Measurements from ENCODE around the gene PEAR1. TPM values are rescaled to one million over a fixed set of nuclear protein-coding genes. Genes with fewer than 3 reads are reported as not detected.
"Not testable (repeated sequence)": the region's sequence is repeated elsewhere in the genome, so short reads cannot be mapped to it uniquely, and the experiment has no call there.

The PEAR1 gene
- total RNA-seq, 1 donor, result 17.0 TPM

- no peak for TF ChIP-seq CTCF (IDR thresholded peaks at IDR 0.05; ENCODE audit: extremely low read depth, low read depth, low read length)
- Histone ChIP-seq H3K27ac (ENCODE audit: low read depth, low read length) (no peak overlapping the region), H3K27me3 (ENCODE audit: insufficient read depth, low read length) (peaks cover 50% of the 10 kb centered on the region), H3K4me2 (ENCODE audit: insufficient read depth, low read length) (no peak overlapping the region), H3K36me3 (ENCODE audit: insufficient read depth, low read length) (no peaks in the 10 kb centered on the region), H3K4me1 (ENCODE audit: insufficient read depth, low read length) (peaks cover 8% of the 10 kb centered on the region), H2AFZ (ENCODE audit: low read length) (no peak overlapping the region), H3K9me3 (ENCODE audit: low read depth, low read length) (no peaks in the 10 kb centered on the region), H4K20me1 (ENCODE audit: insufficient read depth, low read length) (no peaks in the 10 kb centered on the region), H3K4me3 (ENCODE audit: insufficient read depth, low read length) (no peak overlapping the region), H3K79me2 (ENCODE audit: insufficient read depth, low read length) (no peaks in the 10 kb centered on the region)
- DNase-seq (ENCODE audit: insufficient read length, low spot score, missing footprints), result peak; percentile 68
These were observed 31.9 kb downstream of the PEAR1 start for GRCh38 chr1:156925154-156926010.

- Histone ChIP-seq H3K27ac (ENCODE audit: low read depth, low read length) (no peak overlapping the region), H3K36me3 (ENCODE audit: insufficient read depth, low read length) (no peaks in the 10 kb centered on the region), H3K9me3 (ENCODE audit: low read depth, low read length) (no peaks in the 10 kb centered on the region), H2AFZ (ENCODE audit: low read length) (no peak overlapping the region), H3K27me3 (ENCODE audit: insufficient read depth, low read length) (peaks cover 43% of the 10 kb centered on the region), H3K4me2 (ENCODE audit: insufficient read depth, low read length) (no peak overlapping the region), H3K4me3 (ENCODE audit: insufficient read depth, low read length) (no peak overlapping the region), H3K4me1 (ENCODE audit: insufficient read depth, low read length) (peaks cover 8% of the 10 kb centered on the region), H3K79me2 (ENCODE audit: insufficient read depth, low read length) (no peaks in the 10 kb centered on the region), H4K20me1 (ENCODE audit: insufficient read depth, low read length) (no peaks in the 10 kb centered on the region)
- TF ChIP-seq CTCF (IDR thresholded peaks at IDR 0.05; ENCODE audit: extremely low read depth, low read depth, low read length), result no peak
- peak; percentile 84 for DNase-seq (ENCODE audit: insufficient read length, low spot score, missing footprints)
These were observed 32.7 kb downstream of the PEAR1 start for GRCh38 chr1:156926175-156926574.

GRCh38 chr1:156926695-156927094, 33.2 kb downstream of the PEAR1 start:
- not testable (repeated sequence) for H3K36me3 ChIP-seq (ENCODE audit: insufficient read depth, low read length); H3K9me3 ChIP-seq (ENCODE audit: low read depth, low read length); H3K27ac ChIP-seq (ENCODE audit: low read depth, low read length); H4K20me1 ChIP-seq (ENCODE audit: insufficient read depth, low read length); H2AFZ ChIP-seq (ENCODE audit: low read length); H3K79me2 ChIP-seq (ENCODE audit: insufficient read depth, low read length); H3K4me1 ChIP-seq (ENCODE audit: insufficient read depth, low read length); H3K4me3 ChIP-seq (ENCODE audit: insufficient read depth, low read length)
- Histone ChIP-seq H3K4me2 (ENCODE audit: insufficient read depth, low read length) (peak overlapping the region; percentile 72), H3K27me3 (ENCODE audit: insufficient read depth, low read length) (peaks cover 38% of the 10 kb centered on the region)
- DNase-seq (ENCODE audit: insufficient read length, low spot score, missing footprints), result peak; percentile 35

DNA sequence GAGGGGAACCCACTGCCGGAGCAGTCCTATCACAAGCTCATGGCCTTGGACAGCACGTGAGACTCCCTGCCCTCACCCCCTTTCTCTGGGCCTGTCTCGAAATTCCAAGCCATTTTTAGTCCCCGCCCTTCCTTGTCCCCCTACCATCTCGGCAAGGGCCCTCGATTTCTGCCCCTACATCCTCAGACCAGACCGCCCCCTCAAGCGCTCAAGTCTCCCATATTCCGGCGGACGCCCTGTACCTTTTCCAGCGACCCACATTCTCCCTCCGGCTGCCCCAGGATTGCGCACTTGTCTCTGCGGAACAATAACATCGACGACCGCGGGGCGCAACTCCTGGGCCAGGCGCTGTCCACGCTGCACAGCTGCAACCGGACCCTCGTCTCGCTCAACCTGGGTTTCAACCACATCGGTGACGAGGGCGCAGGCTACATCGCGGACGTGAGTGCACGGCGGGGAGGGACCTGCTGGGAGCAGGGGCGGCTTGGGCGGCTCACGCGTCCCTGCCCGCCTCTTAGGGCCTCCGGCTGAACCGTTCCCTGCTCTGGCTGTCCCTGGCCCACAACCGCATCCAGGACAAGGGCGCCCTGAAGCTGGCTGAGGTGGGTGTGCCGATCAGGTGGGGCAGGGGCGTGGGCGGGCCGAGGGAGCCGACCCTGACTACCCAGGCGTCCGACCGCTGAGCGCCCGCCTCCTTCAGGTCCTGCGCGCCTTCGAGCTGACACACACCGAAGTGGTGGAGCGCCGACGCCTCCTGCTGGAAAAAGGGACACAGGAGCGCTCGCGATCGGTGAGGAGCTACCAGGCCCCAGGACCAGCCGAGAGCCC, 33.9 kb downstream of the PEAR1 start:
- no peaks in the 10 kb centered on the region for H3K9me3 ChIP-seq (ENCODE audit: low read depth, low read length)
- H3K79me2 ChIP-seq (ENCODE audit: insufficient read depth, low read length), result no peaks in the 10 kb centered on the region
- peak; percentile 70 for TF ChIP-seq CTCF (IDR thresholded peaks at IDR 0.05; ENCODE audit: extremely low read depth, low read depth, low read length)
- H3K4me3 ChIP-seq (ENCODE audit: insufficient read depth, low read length), result peak overlapping the region; percentile 64
- peaks cover 30% of the 10 kb centered on the region for H3K27me3 ChIP-seq (ENCODE audit: insufficient read depth, low read length)
- H3K4me2 ChIP-seq (ENCODE audit: insufficient read depth, low read length), result peak overlapping the region; percentile 72
- H3K4me1 ChIP-seq (ENCODE audit: insufficient read depth, low read length), result peaks cover 8% of the 10 kb centered on the region
- peak; percentile 95 for DNase-seq (ENCODE audit: insufficient read length, low spot score, missing footprints)
- H3K27ac ChIP-seq (ENCODE audit: low read depth, low read length), result no peak overlapping the region
- peak overlapping the region; percentile 69 for H2AFZ ChIP-seq (ENCODE audit: low read length)
- no peaks in the 10 kb centered on the region for H3K36me3 ChIP-seq (ENCODE audit: insufficient read depth, low read length)
- no peaks in the 10 kb centered on the region for H4K20me1 ChIP-seq (ENCODE audit: insufficient read depth, low read length)

All from osteoblast (primary cell).